Astrocyte of the cerebellum (primary cell): ENCODE data around the gene NLRC3.

Source experiments
- DNase-seq: peaks from one replicate; pipeline ENCODE4 v3.0.0-alpha.2; 2011; ENCODE audit warnings: low read depth
- H3K4me3 ChIP-seq: 2 replicates; pipeline ENCODE4 v1.5.1; 2011; ENCODE audit warnings: mild to moderate bottlenecking, low read depth, low read length, moderate library complexity
- CTCF ChIP-seq: IDR thresholded peaks from 2 replicates; pipeline ENCODE4 v1.5.1; 2012; ENCODE audit warnings: low read length, low read depth, moderate library complexity, mild to moderate bottlenecking; ENCODE audit errors: missing control alignments
- in situ Hi-C: cut with HindIII; loops from 2 replicates; pipeline ENCODE4 v1.10.0; 2017; ENCODE audit warnings: low sequenced_read_pairs

Gene NLRC3

GRCh38 chr16:3518292-3518985, 58.8 kb downstream of the NLRC3 start:
- H3K4me3 ChIP-seq: no peak overlapping the region
- in situ Hi-C loops: no loop called here
- DNase-seq: no peak
- TF ChIP-seq CTCF: no peak

GRCh38 chr16:3515897-3516296, 61.3 kb downstream of the NLRC3 start:
- no peak for DNase-seq
- no peak overlapping the region for H3K4me3 ChIP-seq
- no peak for TF ChIP-seq CTCF
- in situ Hi-C loops: no loop called here

GRCh38 chr16:3514621-3515020, 62.6 kb downstream of the NLRC3 start:
- in situ Hi-C loops: no loop called here
- no peak for DNase-seq
- TF ChIP-seq CTCF: no peak
- no peak overlapping the region for H3K4me3 ChIP-seq

- DNase-seq: no peak
- TF ChIP-seq CTCF: no peak
- no peak overlapping the region for H3K4me3 ChIP-seq
- in situ Hi-C loops: no loop called here
Measured at GRCh38 chr16:3513892-3514583, 63.2 kb downstream of the NLRC3 start.

GRCh38 chr16:3511286-3512180, 65.7 kb downstream of the NLRC3 start:
- no peak for TF ChIP-seq CTCF
- in situ Hi-C loops: no loop called here

GRCh38 chr16:3510416-3510815, 66.8 kb downstream of the NLRC3 start:
- in situ Hi-C loops: no loop called here
- no peak for DNase-seq
- no peak overlapping the region for H3K4me3 ChIP-seq
- no peak for TF ChIP-seq CTCF

More at GRCh38 chr16:3511286-3512180, 65.7 kb downstream of the NLRC3 start:
- DNase-seq: no peak
- no peak overlapping the region for H3K4me3 ChIP-seq
